Gastroesophageal sphincter (tissue), 3 donors: ENCODE data around the gene ANKH.

Experiments
- POLR2A ChIP-seq, 2 donors: fragments of 450-650 bp; IDR thresholded peaks; one replicate each; pipeline ENCODE4 v1.6.1; 2017; ENCODE audit warnings: antibody characterized with exemption in 2 of 2, mild to moderate bottlenecking in 2 of 2, moderate library complexity in 1 of 2
- POLR2AphosphoS5 ChIP-seq: sonication (generic); formaldehyde crosslinking; IDR thresholded peaks from one replicate; pipeline ENCODE4 v1.6.1; 2017; ENCODE audit warnings: antibody characterized with exemption
- TF ChIP-seq, protein P1 (sequence below), 4 experiments: fragments of 200-600 bp in 2 of 4; fragments of 450-650 bp in 2 of 4; sonication (generic) in 1 of 4; IDR thresholded peaks; one replicate each; pipeline ENCODE4 v1.5.1; 2017 to 2019; ENCODE audit warnings: antibody characterized with exemption in 4 of 4, mild to moderate bottlenecking in 2 of 4, moderate library complexity in 2 of 4

DNA sequence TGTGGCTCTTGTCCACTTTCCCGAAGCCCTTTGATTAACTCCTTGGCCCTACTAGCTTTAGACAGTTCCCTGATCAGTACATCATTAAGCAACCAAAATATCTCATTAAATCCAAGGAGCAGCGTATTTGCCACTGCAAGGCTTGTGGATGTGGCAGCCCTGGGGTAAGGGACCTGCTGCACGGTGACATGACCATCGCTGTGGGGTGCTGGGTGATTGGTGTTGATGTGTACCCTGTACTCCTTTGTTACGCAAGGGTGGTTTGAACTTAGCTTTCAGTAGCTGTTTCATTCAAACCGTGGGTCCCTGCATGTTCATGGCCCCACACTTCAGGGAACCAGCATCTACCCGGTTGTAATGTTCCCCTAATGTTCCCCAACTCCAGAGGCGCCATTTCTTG lies 166.0 kb downstream of the ANKH start:
- TF ChIP-seq, protein P1, sequence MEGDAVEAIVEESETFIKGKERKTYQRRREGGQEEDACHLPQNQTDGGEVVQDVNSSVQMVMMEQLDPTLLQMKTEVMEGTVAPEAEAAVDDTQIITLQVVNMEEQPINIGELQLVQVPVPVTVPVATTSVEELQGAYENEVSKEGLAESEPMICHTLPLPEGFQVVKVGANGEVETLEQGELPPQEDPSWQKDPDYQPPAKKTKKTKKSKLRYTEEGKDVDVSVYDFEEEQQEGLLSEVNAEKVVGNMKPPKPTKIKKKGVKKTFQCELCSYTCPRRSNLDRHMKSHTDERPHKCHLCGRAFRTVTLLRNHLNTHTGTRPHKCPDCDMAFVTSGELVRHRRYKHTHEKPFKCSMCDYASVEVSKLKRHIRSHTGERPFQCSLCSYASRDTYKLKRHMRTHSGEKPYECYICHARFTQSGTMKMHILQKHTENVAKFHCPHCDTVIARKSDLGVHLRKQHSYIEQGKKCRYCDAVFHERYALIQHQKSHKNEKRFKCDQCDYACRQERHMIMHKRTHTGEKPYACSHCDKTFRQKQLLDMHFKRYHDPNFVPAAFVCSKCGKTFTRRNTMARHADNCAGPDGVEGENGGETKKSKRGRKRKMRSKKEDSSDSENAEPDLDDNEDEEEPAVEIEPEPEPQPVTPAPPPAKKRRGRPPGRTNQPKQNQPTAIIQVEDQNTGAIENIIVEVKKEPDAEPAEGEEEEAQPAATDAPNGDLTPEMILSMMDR (IDR thresholded peaks at IDR 0.05) = no peak
- TF ChIP-seq POLR2AphosphoS5 = no peak
- no peak for TF ChIP-seq POLR2A (IDR thresholded peaks at IDR 0.05)
